CD4-positive, alpha-beta T cell (primary cell): Measurements from ENCODE around the gene PHEX. TPM values are rescaled to one million over a fixed set of nuclear protein-coding genes. Genes with fewer than 3 reads are reported as not detected.

Experiments
- ATAC-seq: fragments of 200-7000 bp; cut with Tn5 transposase; one replicate; pipeline ENCODE4 v1.10.0; 2022; ENCODE audit warnings: mild to moderate bottlenecking; ENCODE audit not compliant: poor library complexity
- CTCF ChIA-PET: fragments of 350-600 bp; sonication (Branson Sonifier 250); formaldehyde crosslinking; loops from one replicate; lab custom pipeline; 2021; ENCODE audit warnings: antibody characterized with exemption, inconsistent platforms; lab: Charles Lee
- POLR2A ChIA-PET: fragments of 350-600 bp; sonication (Branson Sonifier 250); formaldehyde crosslinking; loops from one replicate; lab custom pipeline; 2021; ENCODE audit warnings: antibody characterized with exemption, inconsistent platforms; lab: Charles Lee
- DNase-seq, 14 experiments: peaks; one replicate each; pipeline ENCODE4 v3.0.0-alpha.2; 2013 to 2020; ENCODE audit warnings: mixed read lengths in 2 of 14
- H3K27ac ChIP-seq, 2 donors: one replicate each; pipeline versions ENCODE4 v1.5.1 to v1.7.0; 2013; ENCODE audit warnings: low read length in 2 of 2, low read depth in 1 of 2, mild to moderate bottlenecking in 1 of 2
- H3K27me3 ChIP-seq, 2 experiments: 1 replicate in 1 of 2; 2 replicates in 1 of 2; pipeline versions ENCODE4 v1.6.1 to v1.7.0; 2013; ENCODE audit warnings: low read length in 2 of 2, control low read depth in 1 of 2, mild to moderate bottlenecking in 1 of 2, moderate library complexity in 1 of 2; ENCODE audit not compliant: insufficient read depth in 2 of 2, control insufficient read depth in 1 of 2
- H3K36me3 ChIP-seq: one replicate; pipeline ENCODE4 v1.6.1; 2013; ENCODE audit warnings: low read length, control low read depth; ENCODE audit not compliant: insufficient read depth
- H3K4me1 ChIP-seq: one replicate; pipeline ENCODE4 v1.6.1; 2013; ENCODE audit warnings: low read length, control low read depth; ENCODE audit not compliant: insufficient read depth
- H3K4me3 ChIP-seq: one replicate; pipeline ENCODE4 v1.5.1; 2013; ENCODE audit warnings: mild to moderate bottlenecking, low read length, moderate library complexity
- H3K9me3 ChIP-seq, 2 experiments: 1 replicate in 1 of 2; 2 replicates in 1 of 2; pipeline versions ENCODE4 v1.6.1 to v1.7.0; 2013; ENCODE audit warnings: low read length in 2 of 2, mild to moderate bottlenecking in 2 of 2, control low read depth in 1 of 2, moderate library complexity in 1 of 2; ENCODE audit not compliant: control insufficient read depth in 1 of 2, insufficient read depth in 1 of 2
- H3K27ac Mint-ChIP-seq: one replicate; pipeline ENCODE4 v1.8.0; 2020; ENCODE audit warnings: mixed read lengths
- H3K27me3 Mint-ChIP-seq: one replicate; pipeline ENCODE4 v1.8.0; 2021; ENCODE audit warnings: mixed read lengths
- H3K36me3 Mint-ChIP-seq: one replicate; pipeline ENCODE4 v1.8.0; 2021; ENCODE audit warnings: low read depth, mixed read lengths
- H3K4me1 Mint-ChIP-seq: one replicate; pipeline ENCODE4 v1.8.0; 2021; ENCODE audit warnings: low read depth, mixed read lengths
- H3K4me3 Mint-ChIP-seq: one replicate; pipeline ENCODE4 v1.8.0; 2020; ENCODE audit warnings: mild to moderate bottlenecking, mixed read lengths
- H3K9me3 Mint-ChIP-seq: one replicate; pipeline ENCODE4 v1.8.0; 2020; ENCODE audit warnings: mixed read lengths
- intact Hi-C, 2 experiments: fragments of 100-400 bp; cut with DNase I in 1 of 2; cut with micrococcal nuclease in 1 of 2; formaldehyde crosslinking; loops; one replicate each; pipeline versions ENCODE4 v1.15.1 to v1.9.0; 2023 to 2025; cut with DNase I, micrococcal nuclease
- total RNA-seq, 174 experiments: library from RNA in 2 of 174; stranded (reverse) in 2 of 174; gene quantifications; one replicate each; pipeline ENCODE4 v1.2.3 and lab custom pipeline; 2021 to 2026
- TF ChIP-seq, protein P1 (sequence below): fragments of 200-600 bp; IDR thresholded peaks from one replicate; pipeline ENCODE4 v1.8.0; 2022; ENCODE audit warnings: antibody characterized with exemption, mild to moderate bottlenecking

The PHEX gene
- total RNA-seq, 2 experiments from 2014 or later: 0.08 to 0.14 TPM

GRCh38 chrX:22248401-22248800 lies 216.3 kb downstream of the PHEX start:
- H3K36me3 Mint-ChIP-seq: no peaks in the 10 kb centered on the region
- CTCF ChIA-PET: no interaction called here
- H3K27me3 Mint-ChIP-seq: no peaks in the 10 kb centered on the region
- no peaks in the 10 kb centered on the region for H3K36me3 ChIP-seq
- H3K27ac Mint-ChIP-seq: no peak overlapping the region
- TF ChIP-seq, protein P1, sequence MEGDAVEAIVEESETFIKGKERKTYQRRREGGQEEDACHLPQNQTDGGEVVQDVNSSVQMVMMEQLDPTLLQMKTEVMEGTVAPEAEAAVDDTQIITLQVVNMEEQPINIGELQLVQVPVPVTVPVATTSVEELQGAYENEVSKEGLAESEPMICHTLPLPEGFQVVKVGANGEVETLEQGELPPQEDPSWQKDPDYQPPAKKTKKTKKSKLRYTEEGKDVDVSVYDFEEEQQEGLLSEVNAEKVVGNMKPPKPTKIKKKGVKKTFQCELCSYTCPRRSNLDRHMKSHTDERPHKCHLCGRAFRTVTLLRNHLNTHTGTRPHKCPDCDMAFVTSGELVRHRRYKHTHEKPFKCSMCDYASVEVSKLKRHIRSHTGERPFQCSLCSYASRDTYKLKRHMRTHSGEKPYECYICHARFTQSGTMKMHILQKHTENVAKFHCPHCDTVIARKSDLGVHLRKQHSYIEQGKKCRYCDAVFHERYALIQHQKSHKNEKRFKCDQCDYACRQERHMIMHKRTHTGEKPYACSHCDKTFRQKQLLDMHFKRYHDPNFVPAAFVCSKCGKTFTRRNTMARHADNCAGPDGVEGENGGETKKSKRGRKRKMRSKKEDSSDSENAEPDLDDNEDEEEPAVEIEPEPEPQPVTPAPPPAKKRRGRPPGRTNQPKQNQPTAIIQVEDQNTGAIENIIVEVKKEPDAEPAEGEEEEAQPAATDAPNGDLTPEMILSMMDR: no peak
- no peak overlapping the region for H3K27ac ChIP-seq
- no peaks in the 10 kb centered on the region for H3K27me3 ChIP-seq
- DNase-seq (no peak), ATAC-seq (no peak)
- no peaks in the 10 kb centered on the region for H3K4me1 Mint-ChIP-seq
- H3K4me1 ChIP-seq: no peaks in the 10 kb centered on the region
- intact Hi-C loops: no loop called here
- POLR2A ChIA-PET: no interaction called here
- H3K9me3 Mint-ChIP-seq: no peaks in the 10 kb centered on the region
- no peak overlapping the region for H3K4me3 ChIP-seq
- H3K4me3 Mint-ChIP-seq: no peak overlapping the region
- H3K9me3 ChIP-seq: no peaks in the 10 kb centered on the region

- TF ChIP-seq, protein P1: no peak
Measured at GRCh38 chrX:22249371-22249770, 217.2 kb downstream of the PHEX start.

GRCh38 chrX:22268706-22269105 lies 236.6 kb downstream of the PHEX start:
- no peaks in the 10 kb centered on the region for H3K4me1 ChIP-seq
- ChIA-PET POLR2A (no interaction called here), CTCF (no interaction called here)
- no peak overlapping the region for H3K27ac Mint-ChIP-seq
- H3K4me1 Mint-ChIP-seq: no peaks in the 10 kb centered on the region
- no peaks in the 10 kb centered on the region for H3K36me3 Mint-ChIP-seq
- no peaks in the 10 kb centered on the region for H3K36me3 ChIP-seq
- TF ChIP-seq, protein P1: no peak
- H3K9me3 ChIP-seq: no peaks in the 10 kb centered on the region
- H3K27me3 ChIP-seq: no peaks in the 10 kb centered on the region
- no peak overlapping the region for H3K4me3 Mint-ChIP-seq
- no peaks in the 10 kb centered on the region for H3K27me3 Mint-ChIP-seq
- ATAC-seq (no peak), DNase-seq (no peak)
- no peak overlapping the region for H3K4me3 ChIP-seq
- intact Hi-C loops: no loop called here
- no peaks in the 10 kb centered on the region for H3K9me3 Mint-ChIP-seq
- no peak overlapping the region for H3K27ac ChIP-seq

More at GRCh38 chrX:22249371-22249770, 217.2 kb downstream of the PHEX start:
- H3K36me3 Mint-ChIP-seq: no peaks in the 10 kb centered on the region
- Histone ChIP-seq H3K4me3 (no peak overlapping the region), H3K9me3 (no peaks in the 10 kb centered on the region), H3K4me1 (no peaks in the 10 kb centered on the region), H3K27ac (no peak overlapping the region), H3K27me3 (no peaks in the 10 kb centered on the region), H3K36me3 (no peaks in the 10 kb centered on the region)
- DNase-seq (no peak), ATAC-seq (no peak)
- H3K4me3 Mint-ChIP-seq: no peak overlapping the region
- intact Hi-C loops: no loop called here
- CTCF ChIA-PET: no interaction called here
- POLR2A ChIA-PET: no interaction called here
- no peaks in the 10 kb centered on the region for H3K27me3 Mint-ChIP-seq
- H3K9me3 Mint-ChIP-seq: no peaks in the 10 kb centered on the region
- H3K4me1 Mint-ChIP-seq: no peaks in the 10 kb centered on the region
- no peak overlapping the region for H3K27ac Mint-ChIP-seq
